GM15510 (cell line): Measurements from ENCODE around the gene TMEM255B.

Experiments
- POLR2A ChIP-seq: IDR thresholded peaks from 3 replicates; pipeline ENCODE4 v1.6.1; 2011; ENCODE audit warnings: borderline replicate concordance; ENCODE audit not compliant: insufficient read length; ENCODE audit errors: extremely low read depth

Gene TMEM255B

DNA sequence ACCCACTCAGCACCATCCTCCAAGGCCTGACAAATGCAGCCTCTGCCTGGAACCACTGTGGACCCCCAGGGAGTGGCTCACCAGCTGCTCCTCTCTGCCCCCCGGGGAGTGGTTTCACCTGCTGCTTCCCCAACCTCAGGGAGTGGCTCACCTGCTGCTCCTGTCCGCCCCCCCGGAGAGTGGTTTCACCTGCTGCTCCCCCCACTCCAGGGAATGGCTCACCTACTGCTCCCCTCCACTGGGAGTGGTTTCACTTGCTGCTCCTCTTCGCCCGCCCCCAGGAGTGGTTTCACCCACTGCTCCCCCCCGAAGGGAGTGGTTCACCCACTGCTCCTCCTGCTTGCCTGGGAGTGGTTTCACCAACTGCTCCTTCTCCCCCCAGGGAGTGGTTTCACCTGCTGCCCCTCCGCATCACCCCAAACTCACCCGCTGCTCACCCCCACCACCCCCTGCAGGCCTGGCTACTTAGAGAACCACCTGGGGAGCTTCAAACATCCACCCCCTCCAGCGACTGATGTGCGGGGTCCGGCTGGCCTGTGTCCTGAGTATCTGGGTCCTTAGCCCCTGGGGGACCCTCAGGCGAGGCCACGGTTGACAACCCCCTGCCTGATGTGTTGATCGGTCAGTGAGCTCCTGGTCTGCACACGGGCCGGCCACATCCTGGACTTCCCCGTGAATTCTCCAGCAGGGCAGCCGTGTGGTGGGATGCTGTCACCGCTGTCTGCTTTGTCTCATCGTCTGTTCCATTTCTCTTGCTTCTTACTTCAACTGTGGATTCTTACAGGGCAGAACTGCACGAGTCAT lies 14.6 kb upstream of the TMEM255B start:
- TF ChIP-seq POLR2A = no peak

DNA sequence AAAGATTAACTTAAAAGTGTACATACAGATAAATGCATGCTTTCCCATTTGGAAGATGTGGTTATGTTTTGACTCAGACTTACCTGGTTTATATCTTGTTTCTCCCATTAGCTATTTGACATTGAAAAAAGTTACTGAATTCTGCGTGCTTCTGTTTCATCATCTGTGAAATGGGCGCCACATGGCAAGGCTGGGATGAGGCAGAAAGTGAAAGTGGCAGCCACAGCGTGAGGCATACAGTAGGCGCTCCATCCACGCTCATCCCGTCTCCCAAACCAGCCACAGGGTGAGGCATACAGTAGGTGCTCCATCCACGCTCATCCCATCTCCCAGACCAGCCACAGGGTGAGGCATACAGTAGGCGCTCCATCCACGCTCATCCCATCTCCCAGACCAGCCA lies 14.0 kb upstream of the TMEM255B start:
- no peak for TF ChIP-seq POLR2A

DNA sequence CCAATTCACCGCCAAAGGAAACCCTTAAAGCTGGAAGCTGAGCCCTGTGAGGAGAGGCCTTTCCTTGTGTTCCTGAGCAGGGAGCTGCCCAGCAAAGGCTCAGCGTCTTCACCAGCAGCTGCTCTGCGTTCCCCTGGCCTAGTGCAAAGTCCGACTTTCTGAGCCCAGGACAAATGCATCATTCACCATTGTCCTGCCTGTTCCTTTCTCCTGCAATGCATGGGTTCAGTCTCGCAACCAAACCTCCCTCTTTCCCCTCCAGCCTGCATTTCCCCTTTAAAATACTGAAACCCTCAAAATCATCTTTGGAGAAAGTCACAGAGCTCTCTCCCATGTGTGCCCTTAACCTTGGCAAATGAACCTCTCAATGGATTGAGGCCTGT lies 12.9 kb upstream of the TMEM255B start:
- TF ChIP-seq POLR2A = no peak

DNA sequence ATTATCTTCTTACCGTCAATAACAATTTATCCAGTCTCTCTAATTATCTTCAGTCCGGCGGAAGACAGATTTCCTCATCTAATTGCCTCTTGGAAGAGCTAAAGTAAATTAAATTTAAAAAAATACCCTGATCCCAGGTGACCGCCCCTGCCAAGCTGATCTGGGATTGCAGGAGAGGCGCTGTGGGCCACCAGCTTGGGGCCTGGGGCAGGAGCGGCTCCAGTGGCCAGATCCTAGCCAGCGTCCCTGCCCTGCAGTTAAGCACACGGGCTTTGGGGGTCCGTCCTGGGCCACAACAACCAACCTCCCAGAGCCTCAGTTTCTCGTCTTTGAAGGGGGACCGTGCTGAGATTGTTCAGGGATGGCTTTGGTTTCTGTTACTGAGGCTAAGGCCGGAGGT lies 12.4 kb upstream of the TMEM255B start:
- no peak for TF ChIP-seq POLR2A

DNA sequence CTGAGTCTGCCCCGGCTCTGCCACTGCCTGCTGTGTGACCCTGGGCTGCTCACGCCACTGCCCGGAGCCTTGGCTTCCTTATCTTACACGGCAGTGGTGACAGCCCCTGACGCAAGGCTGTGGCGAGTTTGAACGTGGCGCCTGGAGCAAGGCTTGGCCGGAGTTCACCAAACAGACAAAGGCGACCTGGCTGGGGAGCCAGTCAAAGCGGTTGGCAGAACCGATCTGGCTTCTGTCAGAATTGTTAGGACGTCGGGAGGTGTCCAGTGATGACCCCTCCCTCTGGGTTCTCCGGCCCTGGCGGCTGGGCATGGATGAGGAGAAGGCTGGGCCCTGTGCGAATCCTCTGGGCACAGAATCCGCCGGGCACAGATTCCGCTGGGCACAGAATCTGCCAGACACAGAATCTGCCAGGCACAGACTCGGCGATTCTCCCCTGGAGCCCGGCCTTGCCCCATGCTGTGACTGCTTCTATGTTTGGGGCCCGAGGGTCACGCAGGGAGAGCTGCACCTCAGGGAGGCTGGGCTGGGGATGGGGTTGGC lies 11.7 kb upstream of the TMEM255B start:
- no peak for TF ChIP-seq POLR2A

DNA sequence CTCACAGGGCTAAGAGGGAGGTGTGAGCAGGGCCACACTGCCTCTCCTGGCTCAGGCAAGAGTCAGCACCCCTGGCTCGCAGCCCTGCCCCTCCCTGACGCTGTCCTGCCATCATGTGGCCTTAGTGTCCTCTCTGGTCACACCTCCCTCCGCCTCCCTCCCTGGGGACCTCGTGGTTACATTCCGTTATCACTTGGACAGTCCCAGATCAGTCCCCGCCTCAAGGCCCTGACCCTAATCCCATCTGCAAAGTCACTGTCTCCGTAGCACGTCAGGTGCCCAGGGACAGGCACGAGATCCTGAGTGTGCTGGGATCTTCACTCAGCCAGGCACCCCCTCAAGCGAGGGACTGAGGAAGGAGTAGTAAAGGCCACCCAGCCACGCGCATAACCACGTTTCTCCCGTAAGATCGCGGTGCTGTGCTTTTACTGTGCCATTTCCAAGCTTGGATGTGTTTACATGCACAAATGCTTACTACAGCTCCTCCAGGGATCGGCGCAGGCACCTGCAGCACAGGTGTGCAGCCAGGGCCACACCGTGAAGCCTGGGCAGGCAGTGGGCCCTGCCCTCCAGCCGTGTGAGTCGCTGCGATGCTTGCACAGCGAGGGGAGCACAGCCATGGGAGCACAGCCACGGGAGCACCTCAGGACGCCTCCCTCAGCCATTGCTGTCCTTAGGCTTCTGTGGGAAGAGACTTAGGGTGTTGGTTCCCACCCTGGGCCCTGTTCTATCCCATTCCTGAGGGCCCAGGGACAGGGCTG lies 10.7 kb upstream of the TMEM255B start:
- no peak for TF ChIP-seq POLR2A

DNA sequence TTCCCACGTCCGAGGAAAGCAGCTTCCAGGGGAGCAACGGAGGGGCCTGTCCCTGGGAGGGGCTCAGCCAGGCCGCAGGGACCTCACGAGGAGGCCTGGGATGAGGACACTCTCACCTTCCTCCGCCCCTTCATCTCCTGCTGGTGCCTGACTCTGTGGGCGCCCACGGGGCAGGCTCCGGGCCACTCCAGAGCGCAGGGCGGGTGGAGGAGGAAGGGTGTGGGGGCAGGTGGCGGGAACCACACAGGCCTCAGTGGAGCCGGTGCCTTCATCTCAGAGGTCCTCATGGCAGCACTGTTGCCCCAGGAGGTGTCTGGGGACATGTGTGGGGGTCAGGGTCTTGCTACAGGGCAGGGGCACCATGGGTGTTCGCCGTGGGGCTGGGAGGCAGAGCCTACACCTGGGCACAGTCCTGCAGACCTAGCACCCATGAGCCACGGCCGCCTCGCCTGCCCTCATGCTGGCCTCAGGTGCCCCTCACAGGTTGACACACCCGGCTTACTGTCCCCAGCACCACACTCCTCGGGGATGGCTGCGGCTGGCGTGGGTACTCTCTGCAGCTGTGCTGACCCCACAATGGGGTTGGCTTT lies 10.1 kb upstream of the TMEM255B start:
- TF ChIP-seq POLR2A = no peak

DNA sequence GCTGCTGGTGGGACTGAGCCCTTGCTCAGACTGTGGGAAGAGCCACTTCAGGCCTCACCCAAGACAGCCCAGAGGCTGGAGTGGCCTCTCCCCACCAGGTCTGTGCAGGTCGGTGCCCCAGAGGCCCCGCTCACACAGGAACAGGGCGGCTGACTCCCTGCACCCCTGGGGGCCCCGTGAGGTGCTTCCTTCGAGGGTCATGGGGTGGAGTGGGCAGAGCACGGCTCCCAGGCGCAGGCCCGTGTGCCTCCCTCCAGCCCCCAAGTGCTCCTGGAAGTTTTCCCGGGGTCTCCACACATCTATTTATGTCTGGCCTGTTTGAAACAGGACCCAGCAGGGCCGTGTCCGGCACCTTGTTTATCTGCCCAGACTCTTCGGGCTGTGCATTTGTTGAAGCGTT lies 9.5 kb upstream of the TMEM255B start:
- TF ChIP-seq POLR2A = no peak

DNA sequence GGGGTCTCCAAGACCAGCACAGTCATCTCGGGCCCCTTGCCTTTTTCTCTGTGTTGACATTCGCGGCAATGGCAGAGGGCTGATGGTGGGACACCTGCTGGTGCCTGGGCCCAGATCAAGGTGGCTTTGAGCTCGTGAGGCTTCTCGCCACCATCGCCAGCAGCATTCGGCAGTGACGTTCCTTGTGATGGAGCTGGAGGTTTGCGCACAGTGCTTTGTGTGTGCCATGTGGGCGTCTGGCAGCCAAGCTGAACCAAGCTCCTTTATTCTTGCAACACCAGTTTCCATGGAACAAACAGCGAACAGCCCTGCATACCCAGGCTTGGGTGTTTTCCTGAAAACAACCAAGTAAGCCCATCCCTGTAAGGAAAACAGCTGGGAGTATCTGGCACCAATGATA lies 9.1 kb upstream of the TMEM255B start:
- no peak for TF ChIP-seq POLR2A

DNA sequence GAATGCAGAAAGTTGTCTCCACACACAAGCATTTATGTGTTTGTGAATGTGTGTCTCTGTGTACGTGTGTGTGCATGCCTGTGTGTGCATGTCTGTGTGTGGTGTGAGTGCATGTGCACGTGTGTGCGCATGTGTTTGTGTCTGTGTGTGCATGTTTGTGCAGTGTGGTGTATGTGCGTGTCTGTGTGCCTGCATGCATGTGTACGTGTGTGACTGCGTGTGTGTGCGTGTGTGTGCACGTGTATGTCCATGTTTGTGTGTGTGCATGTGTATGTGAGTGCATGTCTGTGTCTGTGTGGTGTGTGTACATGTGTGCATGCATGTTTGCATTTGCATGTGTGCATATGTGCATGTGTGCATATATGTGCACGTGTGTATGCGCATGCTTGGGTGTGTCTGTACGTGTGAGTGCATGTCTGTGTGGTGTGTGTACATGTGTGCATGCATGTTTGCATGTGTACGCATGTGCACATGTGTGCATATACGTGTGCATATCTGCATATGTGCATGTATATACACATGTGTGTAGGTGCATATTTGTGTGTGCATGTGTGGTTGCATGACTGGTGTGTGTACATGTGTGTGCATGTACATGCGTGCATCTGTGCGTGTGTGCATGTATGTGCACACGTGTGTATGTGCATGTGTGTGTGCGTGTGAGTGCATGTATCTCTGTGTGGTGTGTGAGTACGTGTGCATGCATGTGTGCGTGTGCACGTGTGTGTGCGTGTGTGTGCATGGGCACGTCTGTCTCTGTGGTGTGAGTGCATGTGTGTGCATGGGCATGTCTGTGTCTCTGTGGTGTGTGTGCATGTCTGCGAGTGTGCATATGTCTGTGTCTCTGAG lies 8.2 kb upstream of the TMEM255B start:
- TF ChIP-seq POLR2A = no peak

DNA sequence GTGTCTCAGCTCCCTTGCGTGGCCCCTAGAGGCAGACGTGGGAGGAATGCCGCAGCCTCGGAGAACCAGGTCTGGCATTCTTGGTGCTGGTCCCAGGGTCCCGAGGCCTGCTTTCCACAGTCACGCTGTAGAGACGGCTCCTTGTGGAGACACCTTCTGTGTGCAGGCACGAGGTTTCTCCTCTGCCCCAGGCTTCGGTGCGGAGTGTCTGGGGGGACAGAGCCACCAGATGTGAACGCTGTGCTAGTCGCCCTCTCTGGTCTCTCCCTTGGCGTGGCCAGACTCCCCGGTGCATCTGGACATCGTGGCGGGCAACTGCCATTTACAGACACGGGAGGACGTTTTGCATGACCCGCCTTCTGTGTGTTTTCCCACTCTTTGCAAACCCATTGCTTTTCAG lies 7.5 kb upstream of the TMEM255B start:
- no peak for TF ChIP-seq POLR2A

DNA sequence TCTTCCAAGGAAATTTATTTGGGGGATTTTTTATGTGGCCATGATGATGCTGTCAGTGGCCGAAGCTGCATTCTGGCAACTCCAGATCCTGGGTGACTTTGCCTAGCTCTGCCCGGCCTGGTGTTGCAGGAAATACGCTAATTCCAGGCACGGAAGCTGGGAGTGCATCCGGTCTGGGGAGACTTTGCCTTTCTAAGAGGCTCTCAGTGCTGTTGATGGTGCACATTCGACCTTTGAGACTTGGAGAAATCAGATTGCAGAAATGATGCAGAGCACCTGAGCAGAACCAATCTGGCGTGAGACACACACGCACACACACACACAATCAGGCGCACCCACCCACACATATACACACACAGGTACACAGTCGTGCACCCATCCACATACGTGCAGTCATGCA lies 5.9 kb upstream of the TMEM255B start:
- no peak for TF ChIP-seq POLR2A

DNA sequence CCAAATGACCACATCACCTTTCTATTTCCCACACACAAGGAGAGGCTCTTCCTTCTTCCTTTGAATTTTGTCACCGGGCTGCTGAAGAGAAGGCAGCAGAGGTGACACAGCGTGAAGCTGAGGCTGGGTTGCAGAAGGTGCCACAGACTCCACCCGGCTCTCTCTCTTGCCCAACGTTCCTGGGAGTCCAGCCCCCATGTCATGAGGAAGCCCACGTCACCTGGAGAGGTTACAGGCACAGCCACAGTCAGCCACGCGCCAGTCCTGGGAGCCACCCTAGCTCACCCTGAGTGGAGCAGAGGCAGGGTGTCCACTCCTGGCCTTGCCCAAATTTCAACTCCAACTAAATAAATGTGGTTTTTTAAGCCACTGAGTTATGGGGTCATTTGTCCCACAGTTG lies 4.8 kb upstream of the TMEM255B start:
- no peak for TF ChIP-seq POLR2A

DNA sequence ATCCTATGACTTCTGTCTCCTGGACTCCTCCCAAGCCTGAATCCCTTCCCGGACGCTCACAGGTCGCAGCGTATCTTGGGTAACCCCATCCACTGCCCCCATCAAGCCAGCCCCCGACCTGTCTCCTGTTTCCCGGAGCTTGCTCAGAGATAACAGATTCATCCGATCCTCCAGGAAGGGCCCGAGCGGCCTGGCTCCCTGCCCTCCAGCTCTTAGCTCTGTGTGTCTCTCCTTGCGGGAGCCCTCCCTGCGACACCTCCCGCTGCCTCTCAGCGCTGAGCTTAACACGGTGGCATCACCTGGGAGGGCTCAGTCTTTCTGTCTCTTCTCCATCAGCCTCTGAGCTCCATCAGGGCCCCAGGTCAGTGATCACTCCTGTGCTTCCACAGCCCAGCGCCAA lies 4.3 kb upstream of the TMEM255B start:
- TF ChIP-seq POLR2A = no peak
